Sigmoid colon (tissue), 7 donors: Measurements from ENCODE around the gene SLC6A8. TPM values are rescaled to one million over a fixed set of nuclear protein-coding genes. Genes with fewer than 3 reads are reported as not detected.
A peak's percentile ranks its signal among the peaks of the same experiment; 100 is the strongest.

ENCODE experiments used
- DNase-seq: peaks from one replicate; pipeline ENCODE4 v3.0.0-alpha.2; 2019
- H3K27ac ChIP-seq, 4 donors: fragments of 200-600 bp; sonication (generic); one replicate each; pipeline ENCODE4 v1.5.1; 2016 to 2019; ENCODE audit warnings: mild to moderate bottlenecking in 1 of 4
- H3K27me3 ChIP-seq, 3 donors: fragments of 200-600 bp; sonication (generic); one replicate each; pipeline ENCODE4 v1.5.1; 2019; ENCODE audit warnings: mild to moderate bottlenecking in 1 of 3
- H3K36me3 ChIP-seq, 4 donors: fragments of 200-600 bp; sonication (generic); one replicate each; pipeline ENCODE4 v1.5.1; 2016 to 2019
- H3K4me1 ChIP-seq, 4 donors: fragments of 200-600 bp; sonication (generic); one replicate each; pipeline ENCODE4 v1.5.1; 2017 to 2019
- H3K4me3 ChIP-seq, 4 donors: fragments of 200-600 bp; sonication (generic); one replicate each; pipeline ENCODE4 v1.5.1; 2017 to 2019; ENCODE audit warnings: mild to moderate bottlenecking in 2 of 4, moderate library complexity in 1 of 4
- H3K9me3 ChIP-seq, 4 donors: fragments of 200-600 bp in 3 of 4; sonication (generic) in 3 of 4; one replicate each; pipeline versions ENCODE4 v1.5.1 to v1.6.1; 2013 to 2019
- EP300 ChIP-seq, 4 donors: sonication (generic); formaldehyde crosslinking; IDR thresholded peaks; one replicate each; pipeline ENCODE4 v1.6.1; 2017; ENCODE audit warnings: antibody characterized with exemption in 4 of 4
- POLR2A ChIP-seq, 2 donors: fragments of 450-650 bp; IDR thresholded peaks; one replicate each; pipeline ENCODE4 v1.6.1; 2016; ENCODE audit warnings: antibody characterized with exemption in 2 of 2, mild to moderate bottlenecking in 2 of 2, moderate library complexity in 2 of 2
- POLR2AphosphoS5 ChIP-seq, 4 donors: sonication (generic); formaldehyde crosslinking; IDR thresholded peaks; one replicate each; pipeline ENCODE4 v1.6.1; 2017; ENCODE audit warnings: antibody characterized with exemption in 4 of 4
- WGBS, 2 donors: extraction: QIAGEN DNeasy Blood & Tissue Kit; methylation state at CpG; one replicate each; pipeline ENCODE4 v1.1.7; 2013; 5-methylcytosine and 5-hydroxymethylcytosine counted together
- intact Hi-C: fragments of 100-400 bp; cut with DNase I; formaldehyde crosslinking; loops from one replicate; pipeline ENCODE4 v1.15.1; 2023
- polyA plus RNA-seq, 3 donors: library from polyadenylated mRNA; stranded (reverse); fragments of 200-250 nt; gene quantifications; one replicate each; pipeline ENCODE4 v1.2.3, GENCODE V29; 2013
- total RNA-seq, 4 donors: library from RNA; depleted of rRNA; stranded (reverse); fragments of >200 nt; gene quantifications; one replicate each; pipeline ENCODE4 v1.1.0, GENCODE V29; 2016
- TF ChIP-seq, protein P1 (sequence below), 4 experiments: fragments of 450-650 bp in 3 of 4; fragments of 200-600 bp in 1 of 4; IDR thresholded peaks; one replicate each; pipeline ENCODE4 v1.5.1; 2016 to 2019; ENCODE audit warnings: antibody characterized with exemption in 4 of 4, mild to moderate bottlenecking in 3 of 4, moderate library complexity in 2 of 4
- donor health status: healthy with polysubstance abuse.
- donor health status: Bipolar disorder and iron deficiency.
- donor health status: healthy.

The SLC6A8 gene
- total and polyA plus RNA-seq, 7 donors: 31.9 to 158 (median 60.7) TPM

DNA sequence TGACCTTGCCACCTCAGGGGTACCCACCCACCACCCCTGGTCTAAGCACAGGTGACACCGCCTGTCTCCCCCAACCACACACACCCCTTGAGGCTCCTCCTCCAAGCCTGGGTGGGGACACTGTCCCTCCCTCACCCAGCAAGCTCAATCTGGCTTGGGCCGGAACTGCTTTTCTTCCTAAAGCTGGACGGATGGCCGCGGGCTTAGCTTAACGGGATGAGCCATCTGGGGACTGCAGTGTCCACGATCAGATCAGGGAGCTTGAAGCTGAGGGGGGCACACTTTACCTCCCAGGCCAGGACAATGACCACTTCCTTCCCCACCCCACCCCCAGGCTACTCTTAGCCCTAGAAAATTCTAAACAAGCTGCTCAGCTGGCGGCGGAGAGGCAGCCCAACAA, 1.0 kb upstream of the SLC6A8 start:
- peaks cover 0 to 4% (median 0%) of the 10 kb centered on the region in 4 donors for H3K36me3 ChIP-seq
- H3K4me1 ChIP-seq: peaks cover 0 to 28% (median 20%) of the 10 kb centered on the region in 4 donors
- H3K9me3 ChIP-seq: no peaks in the 10 kb centered on the region
- DNase-seq: peak; percentile 63
- intact Hi-C loops: no loop called here
- WGBS, 2 donors: 16 to 38% methylated on average over 9 of the region's 9 CpGs
- no peak overlapping the region for H3K4me3 ChIP-seq
- H3K27me3 ChIP-seq: no peaks in the 10 kb centered on the region
- peak overlapping the region; percentile 71 to 82 (median 80) for H3K27ac ChIP-seq
- no peak for TF ChIP-seq EP300 (IDR thresholded peaks at IDR 0.05)
- TF ChIP-seq POLR2AphosphoS5 (IDR thresholded peaks at IDR 0.05): no peak
- TF ChIP-seq, protein P1, sequence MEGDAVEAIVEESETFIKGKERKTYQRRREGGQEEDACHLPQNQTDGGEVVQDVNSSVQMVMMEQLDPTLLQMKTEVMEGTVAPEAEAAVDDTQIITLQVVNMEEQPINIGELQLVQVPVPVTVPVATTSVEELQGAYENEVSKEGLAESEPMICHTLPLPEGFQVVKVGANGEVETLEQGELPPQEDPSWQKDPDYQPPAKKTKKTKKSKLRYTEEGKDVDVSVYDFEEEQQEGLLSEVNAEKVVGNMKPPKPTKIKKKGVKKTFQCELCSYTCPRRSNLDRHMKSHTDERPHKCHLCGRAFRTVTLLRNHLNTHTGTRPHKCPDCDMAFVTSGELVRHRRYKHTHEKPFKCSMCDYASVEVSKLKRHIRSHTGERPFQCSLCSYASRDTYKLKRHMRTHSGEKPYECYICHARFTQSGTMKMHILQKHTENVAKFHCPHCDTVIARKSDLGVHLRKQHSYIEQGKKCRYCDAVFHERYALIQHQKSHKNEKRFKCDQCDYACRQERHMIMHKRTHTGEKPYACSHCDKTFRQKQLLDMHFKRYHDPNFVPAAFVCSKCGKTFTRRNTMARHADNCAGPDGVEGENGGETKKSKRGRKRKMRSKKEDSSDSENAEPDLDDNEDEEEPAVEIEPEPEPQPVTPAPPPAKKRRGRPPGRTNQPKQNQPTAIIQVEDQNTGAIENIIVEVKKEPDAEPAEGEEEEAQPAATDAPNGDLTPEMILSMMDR (IDR thresholded peaks at IDR 0.05): no peak
- no peak for TF ChIP-seq POLR2A (IDR thresholded peaks at IDR 0.05)

DNA sequence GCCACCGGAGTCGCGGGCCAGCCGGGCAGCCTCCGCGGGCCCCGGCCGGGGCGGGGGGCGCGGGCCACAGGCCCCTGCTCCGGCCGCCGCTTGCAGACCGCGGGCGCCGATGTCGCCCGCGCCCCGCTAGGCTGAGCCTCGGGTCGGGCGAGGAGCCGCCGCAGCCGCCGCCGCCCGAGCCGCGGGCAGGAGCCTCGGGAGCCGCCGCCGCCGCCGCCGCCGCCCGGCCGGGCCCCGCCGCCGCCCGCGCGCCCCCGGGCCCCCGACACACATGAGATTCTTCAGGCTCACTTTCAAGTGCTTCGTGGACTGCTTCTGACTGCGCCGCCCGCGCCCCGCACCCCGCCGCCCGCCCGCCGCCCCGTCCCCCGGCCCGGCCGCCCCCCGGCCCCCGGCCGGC, 345 bp downstream of the SLC6A8 start:
- Histone ChIP-seq H3K4me1 (peaks cover 0 to 40% (median 20%) of the 10 kb centered on the region in 4 donors), H3K4me3 (peak overlapping the region in 3 of 4 donors; percentile 57 to 60 (median 59)), H3K27ac (peak overlapping the region in 2 of 4 donors; percentile 82 to 91), H3K9me3 (no peaks in the 10 kb centered on the region), H3K36me3 (peaks cover 0 to 4% (median 0%) of the 10 kb centered on the region in 4 donors), H3K27me3 (no peaks in the 10 kb centered on the region)
- intact Hi-C loops: no loop called here
- WGBS, 2 donors: 1% methylated on average over 69 of the region's 69 CpGs
- no peak for DNase-seq
- TF ChIP-seq EP300 (IDR thresholded peaks at IDR 0.05) (no peak), POLR2A (IDR thresholded peaks at IDR 0.05) (no peak), POLR2AphosphoS5 (IDR thresholded peaks at IDR 0.05) (no peak)
- TF ChIP-seq, protein P1 (IDR thresholded peaks at IDR 0.05): no peak

DNA sequence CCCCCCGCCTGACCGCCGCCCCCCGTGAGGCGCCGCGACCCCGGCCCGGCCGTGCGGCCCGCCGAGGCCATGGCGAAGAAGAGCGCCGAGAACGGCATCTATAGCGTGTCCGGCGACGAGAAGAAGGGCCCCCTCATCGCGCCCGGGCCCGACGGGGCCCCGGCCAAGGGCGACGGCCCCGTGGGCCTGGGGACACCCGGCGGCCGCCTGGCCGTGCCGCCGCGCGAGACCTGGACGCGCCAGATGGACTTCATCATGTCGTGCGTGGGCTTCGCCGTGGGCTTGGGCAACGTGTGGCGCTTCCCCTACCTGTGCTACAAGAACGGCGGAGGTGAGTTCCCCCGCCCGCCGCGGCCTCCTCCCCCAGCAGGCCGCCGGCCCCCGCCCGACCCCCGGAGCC, 780 bp downstream of the SLC6A8 start:
- Histone ChIP-seq H3K27ac (peak overlapping the region; percentile 79 to 92 (median 87)), H3K9me3 (no peaks in the 10 kb centered on the region), H3K4me3 (peak overlapping the region; percentile 32 to 60 (median 58)), H3K4me1 (peaks cover 0 to 45% (median 20%) of the 10 kb centered on the region in 4 donors), H3K36me3 (peaks cover 0 to 4% (median 0%) of the 10 kb centered on the region in 4 donors), H3K27me3 (no peaks in the 10 kb centered on the region)
- intact Hi-C loops: no loop called here
- TF ChIP-seq POLR2AphosphoS5 (IDR thresholded peaks at IDR 0.05): no peak
- TF ChIP-seq, protein P1 (IDR thresholded peaks at IDR 0.05): no peak
- no peak for TF ChIP-seq POLR2A (IDR thresholded peaks at IDR 0.05)
- no peak for TF ChIP-seq EP300 (IDR thresholded peaks at IDR 0.05)
- WGBS, 2 donors: 1% methylated on average over 57 of the region's 57 CpGs
- peak; percentile 60 for DNase-seq

DNA sequence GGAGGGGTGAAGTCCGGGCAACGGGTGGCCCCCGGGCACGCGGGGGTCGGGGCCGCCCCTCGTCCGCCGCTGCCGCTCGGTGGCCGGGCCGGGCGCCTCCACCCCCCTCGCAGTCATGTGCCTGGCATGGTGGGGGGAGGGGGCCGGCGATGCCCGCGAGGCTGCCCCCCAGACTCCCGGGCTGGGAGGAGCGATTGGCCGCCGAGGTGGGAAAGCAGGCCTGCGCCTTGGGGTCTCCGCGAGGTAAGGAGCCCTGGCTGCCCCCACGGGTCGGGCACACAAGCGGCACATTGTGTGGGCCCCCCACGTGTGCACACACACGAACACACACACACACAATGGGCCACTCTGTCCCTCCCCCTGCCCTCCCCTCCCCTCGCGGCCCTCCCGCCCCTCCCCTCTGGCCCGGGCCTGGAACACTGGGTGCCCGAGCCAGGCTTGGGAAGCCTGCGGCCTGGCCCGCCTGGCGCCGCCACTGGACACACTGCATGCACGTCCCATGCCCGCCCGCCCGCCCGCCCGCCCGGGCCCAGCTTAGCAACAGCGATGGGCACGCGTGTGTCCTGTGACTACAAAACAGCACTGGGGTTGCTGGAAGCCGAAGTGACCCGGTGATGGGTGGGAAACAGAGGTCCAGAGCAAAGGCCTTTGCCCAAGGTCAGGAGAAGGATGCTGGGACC, 1.3 kb downstream of the SLC6A8 start:
- WGBS, 2 donors: 30 to 37% methylated on average over 53 of the region's 53 CpGs
- no peaks in the 10 kb centered on the region for H3K9me3 ChIP-seq
- peak; percentile 85 for DNase-seq
- peaks cover 0 to 50% (median 20%) of the 10 kb centered on the region in 4 donors for H3K4me1 ChIP-seq
- TF ChIP-seq POLR2AphosphoS5 (IDR thresholded peaks at IDR 0.05): no peak
- no peak for TF ChIP-seq POLR2A (IDR thresholded peaks at IDR 0.05)
- TF ChIP-seq, protein P1 (IDR thresholded peaks at IDR 0.05): no peak
- no peak for TF ChIP-seq EP300 (IDR thresholded peaks at IDR 0.05)
- intact Hi-C loops: no loop called here
- H3K27ac ChIP-seq: peak overlapping the region; percentile 79 to 92 (median 87)
- H3K4me3 ChIP-seq: peak overlapping the region; percentile 32 to 60 (median 58)
- no peaks in the 10 kb centered on the region for H3K27me3 ChIP-seq
- peaks cover 0 to 4% (median 0%) of the 10 kb centered on the region in 4 donors for H3K36me3 ChIP-seq
